ENCODE measurements around the gene EXOSC2.
A peak's percentile ranks its signal among the peaks of the same experiment; 100 is the strongest.
"Not testable (repeated sequence)": the region's sequence is repeated elsewhere in the genome, so short reads cannot be mapped to it uniquely, and the experiment has no call there.

The EXOSC2 gene

DNA sequence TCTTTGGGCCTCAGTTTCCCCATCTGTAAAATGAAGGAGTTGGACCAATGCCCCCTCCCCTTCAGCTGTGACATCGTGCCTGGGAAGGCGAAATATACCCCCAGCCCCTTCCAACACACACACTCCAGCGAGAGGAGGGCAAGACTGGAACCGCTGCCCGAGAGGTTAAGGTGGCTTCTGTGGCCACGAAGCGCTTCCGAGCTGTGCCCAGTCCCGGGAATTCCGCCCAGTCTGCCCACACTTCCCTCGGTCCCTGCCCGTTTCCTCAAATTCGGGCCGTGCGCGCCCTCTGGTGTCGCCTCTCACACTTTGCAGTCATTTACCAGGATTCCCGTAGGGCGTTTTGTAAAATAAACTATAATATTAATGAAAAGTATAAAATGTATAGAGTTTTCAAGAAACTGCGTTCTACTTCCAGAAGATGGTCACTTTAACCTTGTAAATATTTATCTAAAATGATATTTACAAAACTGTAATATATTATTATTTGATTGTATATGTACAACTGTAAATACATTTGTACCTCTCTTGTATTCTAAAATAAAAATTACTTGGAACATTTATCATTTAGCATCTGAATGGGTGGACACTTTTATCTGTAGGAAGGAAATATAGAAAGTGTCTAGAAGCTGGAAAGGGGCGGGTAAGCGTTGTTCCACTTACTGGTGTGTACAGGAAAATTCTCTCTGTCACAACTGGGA lies 11.0 kb upstream of the EXOSC2 start:
- no peak overlapping the region for H3K18ac ChIP-seq (ENCODE audit: low read depth in 1 of 2, low read length in 2 of 2)
- peak overlapping the region; percentile 98 for H3K4me2 ChIP-seq (ENCODE audit: low read length, poor library complexity, severe bottlenecking)
- no peak overlapping the region for H3K14ac ChIP-seq (ENCODE audit: low read length in 2 of 2)
- H2BK15ac ChIP-seq (ENCODE audit: low read depth, poor library complexity, severe bottlenecking), result no peak overlapping the region
- H3K27me3 ChIP-seq (ENCODE audit: control insufficient read depth in 1 of 2, insufficient read depth in 1 of 2, low read length in 2 of 2), result peaks cover 16 to 29% of the 10 kb centered on the region in 2 experiments
- H2BK5ac ChIP-seq (ENCODE audit: low read depth, low read length, poor library complexity, severe bottlenecking), result no peak overlapping the region
- H3K27ac ChIP-seq (ENCODE audit: low read length, poor library complexity, severe bottlenecking), result no peak overlapping the region
- H3K4me3 ChIP-seq (ENCODE audit: insufficient read depth in 1 of 2, low read depth in 1 of 2, low read length in 2 of 2), result peak overlapping the region; percentile 67 to 71
- H3K4me1 ChIP-seq (ENCODE audit: control insufficient read depth, insufficient read depth, low read depth, low read length), result peaks cover 13% of the 10 kb centered on the region
- H2BK120ac ChIP-seq (ENCODE audit: low read depth, low read length), result no peak overlapping the region
- 2% methylated on average over 14 of the region's 22 CpGs for WGBS
- H3K9me3 ChIP-seq (ENCODE audit: control insufficient read depth, low read length), result peaks cover 5% of the 10 kb centered on the region
- H3K9ac ChIP-seq (ENCODE audit: low read length), result no peak overlapping the region
- no peak overlapping the region for H4K91ac ChIP-seq (ENCODE audit: low read length)
- no peak overlapping the region for H2BK12ac ChIP-seq (ENCODE audit: low read length in 2 of 2)
- peak; percentile 78 for DNase-seq
- peak overlapping the region; percentile 51 for H4K8ac ChIP-seq (ENCODE audit: low read length)
- no peak overlapping the region for H3K23ac ChIP-seq (ENCODE audit: low read length in 2 of 2)
- H3K36me3 ChIP-seq (ENCODE audit: control insufficient read depth in 1 of 2, insufficient read depth in 2 of 2, low read depth in 1 of 2, low read length in 2 of 2), result no peaks in the 10 kb centered on the region
- no peak overlapping the region for H2AFZ ChIP-seq (ENCODE audit: low read depth, low read length)
- no peak overlapping the region for H2AK5ac ChIP-seq (ENCODE audit: low read length, severe bottlenecking)
- no peaks in the 10 kb centered on the region for H3K79me1 ChIP-seq (replicated peaks; ENCODE audit: low read length, poor library complexity, severe bottlenecking)
- H3K4ac ChIP-seq (ENCODE audit: low read depth in 1 of 2, low read length in 2 of 2), result no peak overlapping the region

DNA sequence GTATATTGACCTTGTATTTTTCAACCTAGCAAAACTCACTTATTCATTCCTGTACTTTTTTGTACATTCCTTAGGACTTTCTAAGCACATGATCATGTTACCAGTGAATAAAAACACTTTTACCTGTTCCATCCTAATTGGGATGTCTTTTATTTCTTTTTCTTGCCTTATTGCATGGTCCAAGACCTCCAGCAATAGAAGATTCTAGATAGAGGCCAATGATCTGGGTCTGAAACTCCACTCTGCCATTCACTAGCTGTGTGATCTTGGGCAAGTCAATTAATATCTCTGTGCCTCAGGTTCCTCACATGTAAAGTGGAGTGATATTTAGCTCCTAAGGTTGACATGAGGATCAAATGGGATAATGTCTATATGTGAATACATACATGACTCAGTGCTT lies 8.5 kb upstream of the EXOSC2 start:
- Histone ChIP-seq H4K91ac (ENCODE audit: low read length) (no peak overlapping the region), H3K23ac (ENCODE audit: low read length in 2 of 2) (no peak overlapping the region), H3K79me1 (replicated peaks; ENCODE audit: low read length, poor library complexity, severe bottlenecking) (no peaks in the 10 kb centered on the region), H2BK120ac (ENCODE audit: low read depth, low read length) (no peak overlapping the region), H3K9me3 (ENCODE audit: control insufficient read depth, low read length) (peaks cover 5% of the 10 kb centered on the region), H2AK5ac (ENCODE audit: low read length, severe bottlenecking) (no peak overlapping the region), H2AFZ (ENCODE audit: low read depth, low read length) (no peak overlapping the region), H3K4ac (ENCODE audit: low read depth in 1 of 2, low read length in 2 of 2) (no peak overlapping the region), H2BK12ac (ENCODE audit: low read length in 2 of 2) (no peak overlapping the region), H3K4me2 (ENCODE audit: low read length, poor library complexity, severe bottlenecking) (no peak overlapping the region), H4K8ac (ENCODE audit: low read length) (no peak overlapping the region), H2BK15ac (ENCODE audit: low read depth, poor library complexity, severe bottlenecking) (no peak overlapping the region), H3K36me3 (ENCODE audit: control insufficient read depth in 1 of 2, insufficient read depth in 2 of 2, low read depth in 1 of 2, low read length in 2 of 2) (no peaks in the 10 kb centered on the region), H3K9ac (ENCODE audit: low read length) (no peak overlapping the region), H3K18ac (ENCODE audit: low read depth in 1 of 2, low read length in 2 of 2) (no peak overlapping the region), H3K27ac (ENCODE audit: low read length, poor library complexity, severe bottlenecking) (no peak overlapping the region), H3K4me3 (ENCODE audit: insufficient read depth in 1 of 2, low read depth in 1 of 2, low read length in 2 of 2) (no peak overlapping the region), H2BK5ac (ENCODE audit: low read depth, low read length, poor library complexity, severe bottlenecking) (no peak overlapping the region), H3K27me3 (ENCODE audit: control insufficient read depth in 1 of 2, insufficient read depth in 1 of 2, low read length in 2 of 2) (peaks cover 3 to 4% of the 10 kb centered on the region in 2 experiments), H3K14ac (ENCODE audit: low read length in 2 of 2) (no peak overlapping the region), H3K4me1 (ENCODE audit: control insufficient read depth, insufficient read depth, low read depth, low read length) (peaks cover 13% of the 10 kb centered on the region)
- DNase-seq, result no peak

DNA sequence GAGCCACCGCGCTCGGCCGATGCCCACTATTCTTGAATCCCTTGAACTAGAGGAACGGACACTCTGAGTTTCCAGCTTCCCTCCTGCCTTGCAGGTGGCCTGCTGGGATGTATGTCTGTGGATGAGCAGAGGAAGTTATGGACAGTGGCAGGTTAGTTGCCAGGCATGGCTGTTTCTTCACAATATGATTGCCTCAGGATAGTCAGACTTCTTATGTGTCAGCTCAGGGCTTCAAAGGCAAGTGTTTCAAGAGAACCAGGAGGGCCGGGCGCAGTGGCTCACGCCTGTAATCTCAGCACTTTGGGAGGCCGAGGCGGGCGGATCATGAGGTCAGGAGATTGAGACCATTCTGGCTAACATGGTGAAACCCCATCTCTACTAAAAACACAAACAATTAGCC lies 7.6 kb upstream of the EXOSC2 start:
- not testable (repeated sequence) for H3K36me3 ChIP-seq (ENCODE audit: control insufficient read depth in 1 of 2, insufficient read depth in 2 of 2, low read depth in 1 of 2, low read length in 2 of 2); H4K91ac ChIP-seq (ENCODE audit: low read length)
- 88% methylated on average over 10 of the region's 11 CpGs for WGBS

DNA sequence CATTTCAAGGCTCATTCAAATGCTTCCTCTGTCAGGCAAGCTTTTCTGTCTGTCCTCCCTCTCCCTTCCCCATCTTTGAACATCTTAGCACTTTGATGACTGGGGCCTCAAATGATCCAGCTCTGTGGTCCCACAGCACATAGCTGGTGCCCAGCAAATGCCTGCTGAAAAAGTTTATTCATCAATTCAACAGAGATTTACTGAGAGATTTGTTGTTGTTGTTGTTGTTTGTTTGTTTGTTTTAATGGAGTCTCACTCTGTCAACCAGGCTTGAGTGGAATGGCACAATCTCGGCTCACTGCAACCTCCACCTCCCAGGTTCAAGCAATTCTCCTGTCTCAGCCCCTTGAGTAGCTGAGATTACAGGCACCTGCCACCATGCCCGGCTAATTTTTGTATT lies 6.0 kb upstream of the EXOSC2 start:
- Histone ChIP-seq H3K27me3 (ENCODE audit: control insufficient read depth in 1 of 2, insufficient read depth in 1 of 2, low read length in 2 of 2) (no peaks in the 10 kb centered on the region), H3K9me3 (ENCODE audit: control insufficient read depth, low read length) (peaks cover 5% of the 10 kb centered on the region), H3K9ac (ENCODE audit: low read length) (no peak overlapping the region), H4K8ac (ENCODE audit: low read length) (no peak overlapping the region), H2BK5ac (ENCODE audit: low read depth, low read length, poor library complexity, severe bottlenecking) (no peak overlapping the region), H3K4me3 (ENCODE audit: insufficient read depth in 1 of 2, low read depth in 1 of 2, low read length in 2 of 2) (no peak overlapping the region), H2BK12ac (ENCODE audit: low read length in 2 of 2) (no peak overlapping the region), H3K23ac (ENCODE audit: low read length in 2 of 2) (no peak overlapping the region), H3K4me1 (ENCODE audit: control insufficient read depth, insufficient read depth, low read depth, low read length) (no peaks in the 10 kb centered on the region), H3K18ac (ENCODE audit: low read depth in 1 of 2, low read length in 2 of 2) (no peak overlapping the region), H3K14ac (ENCODE audit: low read length in 2 of 2) (no peak overlapping the region), H3K36me3 (ENCODE audit: control insufficient read depth in 1 of 2, insufficient read depth in 2 of 2, low read depth in 1 of 2, low read length in 2 of 2) (no peaks in the 10 kb centered on the region), H2AFZ (ENCODE audit: low read depth, low read length) (no peak overlapping the region), H3K4me2 (ENCODE audit: low read length, poor library complexity, severe bottlenecking) (no peak overlapping the region), H2BK120ac (ENCODE audit: low read depth, low read length) (no peak overlapping the region), H2AK5ac (ENCODE audit: low read length, severe bottlenecking) (no peak overlapping the region), H3K4ac (ENCODE audit: low read depth in 1 of 2, low read length in 2 of 2) (no peak overlapping the region), H2BK15ac (ENCODE audit: low read depth, poor library complexity, severe bottlenecking) (no peak overlapping the region), H3K27ac (ENCODE audit: low read length, poor library complexity, severe bottlenecking) (no peak overlapping the region), H3K79me1 (replicated peaks; ENCODE audit: low read length, poor library complexity, severe bottlenecking) (no peaks in the 10 kb centered on the region), H4K91ac (ENCODE audit: low read length) (no peak overlapping the region)
- no peak for DNase-seq
- WGBS, result 57% methylated on average over 1 of the region's 2 CpGs

More for the DNA sequence above, 7.6 kb upstream of the EXOSC2 start:
- not testable (repeated sequence) for H2AK5ac ChIP-seq (ENCODE audit: low read length, severe bottlenecking); H2AFZ ChIP-seq (ENCODE audit: low read depth, low read length); H3K9ac ChIP-seq (ENCODE audit: low read length); H3K4me1 ChIP-seq (ENCODE audit: control insufficient read depth, insufficient read depth, low read depth, low read length); H4K8ac ChIP-seq (ENCODE audit: low read length); H3K4ac ChIP-seq (ENCODE audit: low read depth in 1 of 2, low read length in 2 of 2); H3K14ac ChIP-seq (ENCODE audit: low read length in 2 of 2); H3K79me1 ChIP-seq (replicated peaks; ENCODE audit: low read length, poor library complexity, severe bottlenecking); H2BK5ac ChIP-seq (ENCODE audit: low read depth, low read length, poor library complexity, severe bottlenecking); H3K4me3 ChIP-seq (ENCODE audit: insufficient read depth in 1 of 2, low read depth in 1 of 2, low read length in 2 of 2); H3K27ac ChIP-seq (ENCODE audit: low read length, poor library complexity, severe bottlenecking); H3K9me3 ChIP-seq (ENCODE audit: control insufficient read depth, low read length); H3K4me2 ChIP-seq (ENCODE audit: low read length, poor library complexity, severe bottlenecking); H3K23ac ChIP-seq (ENCODE audit: low read length in 2 of 2); H2BK120ac ChIP-seq (ENCODE audit: low read depth, low read length); H2BK12ac ChIP-seq (ENCODE audit: low read length in 2 of 2); H3K27me3 ChIP-seq (ENCODE audit: control insufficient read depth in 1 of 2, insufficient read depth in 1 of 2, low read length in 2 of 2); H3K18ac ChIP-seq (ENCODE audit: low read depth in 1 of 2, low read length in 2 of 2); DNase-seq; H2BK15ac ChIP-seq (ENCODE audit: low read depth, poor library complexity, severe bottlenecking)

All from mesenchymal stem cell (in vitro differentiated cells and primary cell).